Mesenchymal stem cell (in vitro differentiated cells and primary cell): ENCODE measurements around the gene CD40.
A peak's percentile ranks its signal among the peaks of the same experiment; 100 is the strongest.

Source experiments
- DNase-seq: peaks from one replicate; pipeline ENCODE4 v3.0.0-alpha.2; 2013
- H2AFZ ChIP-seq: one replicate; pipeline ENCODE4 v1.6.1; 2013; ENCODE audit warnings: low read depth, mild to moderate bottlenecking, control low read depth, inconsistent platforms, low read length, moderate library complexity
- H2AK5ac ChIP-seq: 2 replicates; pipeline ENCODE4 v1.6.1; 2013; ENCODE audit warnings: low read length, moderate library complexity, mild to moderate bottlenecking, inconsistent platforms; ENCODE audit not compliant: severe bottlenecking
- H2BK120ac ChIP-seq: one replicate; pipeline ENCODE4 v1.6.1; 2013; ENCODE audit warnings: low read depth, mild to moderate bottlenecking, inconsistent platforms, low read length, moderate library complexity
- H2BK12ac ChIP-seq, 2 experiments: one replicate each; pipeline ENCODE4 v1.6.1; 2013; ENCODE audit warnings: inconsistent platforms in 2 of 2, low read length in 2 of 2, mild to moderate bottlenecking in 2 of 2, moderate library complexity in 2 of 2, control low read depth in 1 of 2
- H2BK15ac ChIP-seq: one replicate; pipeline ENCODE4 v1.6.1; 2013; ENCODE audit warnings: mild to moderate bottlenecking, low read depth, inconsistent platforms; ENCODE audit not compliant: poor library complexity, severe bottlenecking
- H2BK5ac ChIP-seq: 2 replicates; pipeline ENCODE4 v1.6.1; 2013; ENCODE audit warnings: low read depth, mild to moderate bottlenecking, low read length, control low read depth, inconsistent platforms; ENCODE audit not compliant: poor library complexity, severe bottlenecking
- H3K14ac ChIP-seq, 2 experiments: one replicate each; pipeline ENCODE4 v1.6.1; 2013; ENCODE audit warnings: inconsistent platforms in 2 of 2, low read length in 2 of 2, control low read depth in 1 of 2, mild to moderate bottlenecking in 1 of 2, moderate library complexity in 1 of 2
- H3K18ac ChIP-seq, 2 experiments: one replicate each; pipeline ENCODE4 v1.6.1; 2013; ENCODE audit warnings: inconsistent platforms in 2 of 2, low read length in 2 of 2, control low read depth in 1 of 2, low read depth in 1 of 2, mild to moderate bottlenecking in 1 of 2
- H3K23ac ChIP-seq, 2 experiments: one replicate each; pipeline ENCODE4 v1.6.1; 2013; ENCODE audit warnings: inconsistent platforms in 2 of 2, low read length in 2 of 2, mild to moderate bottlenecking in 2 of 2, moderate library complexity in 2 of 2, control low read depth in 1 of 2
- H3K27ac ChIP-seq: 2 replicates; pipeline ENCODE4 v1.5.1; 2013; ENCODE audit warnings: mild to moderate bottlenecking, moderate library complexity, low read length, control low read depth, inconsistent platforms; ENCODE audit not compliant: poor library complexity, severe bottlenecking
- H3K27me3 ChIP-seq, 2 experiments: 2 replicates each; pipeline versions ENCODE4 v1.6.1 to v1.7.0; 2013; ENCODE audit warnings: low read length in 2 of 2, mild to moderate bottlenecking in 2 of 2, moderate library complexity in 2 of 2, control low read depth in 1 of 2, inconsistent platforms in 1 of 2; ENCODE audit not compliant: control insufficient read depth in 1 of 2, insufficient read depth in 1 of 2
- H3K36me3 ChIP-seq, 2 experiments: 2 replicates each; pipeline versions ENCODE4 v1.6.1 to v1.7.0; 2013; ENCODE audit warnings: low read length in 2 of 2, control low read depth in 1 of 2, inconsistent platforms in 1 of 2, low read depth in 1 of 2, mild to moderate bottlenecking in 1 of 2; ENCODE audit not compliant: insufficient read depth in 2 of 2, control insufficient read depth in 1 of 2
- H3K4ac ChIP-seq, 2 experiments: one replicate each; pipeline ENCODE4 v1.6.1; 2013; ENCODE audit warnings: inconsistent platforms in 2 of 2, low read length in 2 of 2, mild to moderate bottlenecking in 2 of 2, moderate library complexity in 2 of 2, control low read depth in 1 of 2, low read depth in 1 of 2
- H3K4me1 ChIP-seq: 2 replicates; pipeline ENCODE4 v1.6.1; 2013; ENCODE audit warnings: low read depth, low read length, control low read depth; ENCODE audit not compliant: control insufficient read depth, insufficient read depth
- H3K4me2 ChIP-seq: 2 replicates; pipeline ENCODE4 v1.6.1; 2013; ENCODE audit warnings: low read length, mild to moderate bottlenecking, inconsistent platforms; ENCODE audit not compliant: poor library complexity, severe bottlenecking
- H3K4me3 ChIP-seq, 2 experiments: 2 replicates each; pipeline versions ENCODE4 v1.5.1 to v1.7.0; 2013; ENCODE audit warnings: low read length in 2 of 2, mild to moderate bottlenecking in 2 of 2, control low read depth in 1 of 2, low read depth in 1 of 2; ENCODE audit not compliant: insufficient read depth in 1 of 2
- H3K79me1 ChIP-seq: replicated peaks from 2 replicates; pipeline ENCODE4 v1.6.1; 2013; ENCODE audit warnings: mild to moderate bottlenecking, control low read depth, low read length, inconsistent platforms; ENCODE audit not compliant: poor library complexity, severe bottlenecking
- H3K9ac ChIP-seq: 2 replicates; pipeline ENCODE4 v1.7.0; 2013; ENCODE audit warnings: mild to moderate bottlenecking, low read length, moderate library complexity
- H3K9me3 ChIP-seq: 2 replicates; pipeline ENCODE4 v1.7.0; 2013; ENCODE audit warnings: mild to moderate bottlenecking, low read length; ENCODE audit not compliant: control insufficient read depth
- H4K8ac ChIP-seq: one replicate; pipeline ENCODE4 v1.6.1; 2013; ENCODE audit warnings: inconsistent platforms, mild to moderate bottlenecking, low read length, moderate library complexity
- H4K91ac ChIP-seq: one replicate; pipeline ENCODE4 v1.6.1; 2013; ENCODE audit warnings: mild to moderate bottlenecking, low read length, inconsistent platforms
- WGBS: methylation state at CpG from one replicate; pipeline ENCODE4 v1.1.7; 2013; ENCODE audit warnings: mixed read lengths; 5-methylcytosine and 5-hydroxymethylcytosine counted together

CD40 gene

GRCh38 chr20:46078954-46079353 lies 39.2 kb upstream of the CD40 start:
- H3K27me3 ChIP-seq, result no peaks in the 10 kb centered on the region
- no peaks in the 10 kb centered on the region for H3K4me1 ChIP-seq
- H3K9me3 ChIP-seq, result no peaks in the 10 kb centered on the region
- H3K27ac ChIP-seq, result no peak overlapping the region
- H2BK12ac ChIP-seq, result no peak overlapping the region
- H2BK5ac ChIP-seq, result no peak overlapping the region
- DNase-seq, result no peak
- no peak overlapping the region for H3K18ac ChIP-seq
- H3K4me3 ChIP-seq, result no peak overlapping the region
- no peak overlapping the region for H3K23ac ChIP-seq
- H2BK120ac ChIP-seq, result no peak overlapping the region
- no peak overlapping the region for H3K4me2 ChIP-seq
- H3K9ac ChIP-seq, result no peak overlapping the region
- H2AFZ ChIP-seq, result no peak overlapping the region
- 90% methylated on average over 7 of the region's 7 CpGs for WGBS
- no peak overlapping the region for H2AK5ac ChIP-seq
- H3K36me3 ChIP-seq, result peaks cover 15 to 48% of the 10 kb centered on the region in 2 experiments
- no peak overlapping the region for H3K14ac ChIP-seq
- peaks cover 36% of the 10 kb centered on the region for H3K79me1 ChIP-seq
- no peak overlapping the region for H4K91ac ChIP-seq
- H3K4ac ChIP-seq, result no peak overlapping the region
- no peak overlapping the region for H2BK15ac ChIP-seq
- no peak overlapping the region for H4K8ac ChIP-seq

- no peak overlapping the region for H3K4me2 ChIP-seq
- H3K4me1 ChIP-seq, result peaks cover 6% of the 10 kb centered on the region
- H2BK5ac ChIP-seq, result no peak overlapping the region
- no peak overlapping the region for H4K8ac ChIP-seq
- no peak overlapping the region for H3K18ac ChIP-seq
- no peak for DNase-seq
- H3K4me3 ChIP-seq, result no peak overlapping the region
- no peak overlapping the region for H2BK15ac ChIP-seq
- H3K9me3 ChIP-seq, result no peaks in the 10 kb centered on the region
- no peak overlapping the region for H3K27ac ChIP-seq
- no peak overlapping the region for H3K23ac ChIP-seq
- H2BK12ac ChIP-seq, result no peak overlapping the region
- no peak overlapping the region for H2AK5ac ChIP-seq
- H3K79me1 ChIP-seq, result peaks cover 20% of the 10 kb centered on the region
- WGBS, result no CpG with 5 or more reads among the region's 1 CpG
- no peak overlapping the region for H4K91ac ChIP-seq
- no peak overlapping the region for H2AFZ ChIP-seq
- no peak overlapping the region for H3K14ac ChIP-seq
- no peak overlapping the region for H2BK120ac ChIP-seq
- H3K27me3 ChIP-seq, result no peaks in the 10 kb centered on the region
- no peak overlapping the region for H3K4ac ChIP-seq
- H3K36me3 ChIP-seq, result peaks cover 15 to 27% of the 10 kb centered on the region in 2 experiments
- H3K9ac ChIP-seq, result no peak overlapping the region
These were observed 37.0 kb upstream of the CD40 start for GRCh38 chr20:46081074-46081473.

GRCh38 chr20:46083101-46083500 lies 35.0 kb upstream of the CD40 start:
- WGBS, result 87% methylated on average over 4 of the region's 6 CpGs
- H3K4me3 ChIP-seq, result no peak overlapping the region

GRCh38 chr20:46083531-46084061 lies 34.5 kb upstream of the CD40 start:
- no CpG with 5 or more reads among the region's 1 CpG for WGBS
- no peak overlapping the region for H2BK15ac ChIP-seq
- no peak overlapping the region for H2AFZ ChIP-seq
- no peak overlapping the region for H2AK5ac ChIP-seq
- no peaks in the 10 kb centered on the region for H3K27me3 ChIP-seq
- H3K4me3 ChIP-seq, result no peak overlapping the region
- no peaks in the 10 kb centered on the region for H3K9me3 ChIP-seq
- H2BK120ac ChIP-seq, result no peak overlapping the region
- no peak overlapping the region for H3K14ac ChIP-seq
- H3K18ac ChIP-seq, result no peak overlapping the region
- no peak overlapping the region for H3K9ac ChIP-seq
- H3K36me3 ChIP-seq, result peaks cover 6 to 12% of the 10 kb centered on the region in 2 experiments
- H3K4ac ChIP-seq, result no peak overlapping the region
- no peak overlapping the region for H4K91ac ChIP-seq
- H4K8ac ChIP-seq, result no peak overlapping the region
- H3K27ac ChIP-seq, result no peak overlapping the region
- peaks cover 7% of the 10 kb centered on the region for H3K79me1 ChIP-seq
- H3K4me2 ChIP-seq, result no peak overlapping the region
- DNase-seq, result no peak
- H3K4me1 ChIP-seq, result peaks cover 9% of the 10 kb centered on the region
- no peak overlapping the region for H3K23ac ChIP-seq
- no peak overlapping the region for H2BK5ac ChIP-seq
- H2BK12ac ChIP-seq, result no peak overlapping the region

More at GRCh38 chr20:46083101-46083500, 35.0 kb upstream of the CD40 start:
- Histone ChIP-seq H3K4me1 (peaks cover 9% of the 10 kb centered on the region), H2BK15ac (no peak overlapping the region), H3K4ac (no peak overlapping the region), H3K23ac (no peak overlapping the region), H4K8ac (no peak overlapping the region), H3K27me3 (no peaks in the 10 kb centered on the region), H3K18ac (no peak overlapping the region), H2AFZ (no peak overlapping the region), H3K14ac (no peak overlapping the region), H3K9me3 (no peaks in the 10 kb centered on the region), H3K36me3 (peaks cover 8 to 17% of the 10 kb centered on the region in 2 experiments), H3K27ac (no peak overlapping the region), H2AK5ac (no peak overlapping the region), H3K4me2 (no peak overlapping the region), H4K91ac (no peak overlapping the region), H2BK120ac (no peak overlapping the region), H2BK12ac (no peak overlapping the region), H3K9ac (no peak overlapping the region), H3K79me1 (peaks cover 7% of the 10 kb centered on the region), H2BK5ac (no peak overlapping the region)
- DNase-seq, result peak; percentile 31
